HG03060 (cell line): Measurements from ENCODE around the gene LRIG3.
"Not testable (repeated sequence)": the region's sequence is repeated elsewhere in the genome, so short reads cannot be mapped to it uniquely, and the experiment has no call there.

Experiments used
- ATAC-seq: cut with Tn5 transposase; IDR thresholded peaks from one replicate; pipeline ENCODE4 v1.9.1; 2021; ENCODE audit warnings: low read depth, moderate number of reproducible peaks; ENCODE audit not compliant: unreplicated experiment

Gene LRIG3

DNA sequence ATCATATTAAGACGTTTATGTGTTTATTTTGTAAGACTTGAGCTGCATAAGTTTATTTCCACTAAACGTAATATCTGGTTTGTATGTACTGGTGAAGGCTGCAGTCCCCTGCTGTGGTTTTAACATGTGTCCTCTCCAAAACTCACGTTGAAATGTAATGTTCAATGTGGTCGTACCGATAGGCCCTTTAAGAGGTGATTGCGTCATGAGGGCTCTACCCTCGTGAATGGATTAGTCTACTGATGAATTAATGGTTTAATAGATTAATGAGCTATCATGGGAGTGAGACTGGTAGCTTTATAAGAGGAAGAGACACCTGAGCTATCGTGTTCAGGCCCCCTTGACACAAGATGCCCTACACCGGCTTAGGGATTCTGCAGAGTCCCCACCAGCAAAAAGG lies 14.9 kb downstream of the LRIG3 start:
- ATAC-seq, result no peak

DNA sequence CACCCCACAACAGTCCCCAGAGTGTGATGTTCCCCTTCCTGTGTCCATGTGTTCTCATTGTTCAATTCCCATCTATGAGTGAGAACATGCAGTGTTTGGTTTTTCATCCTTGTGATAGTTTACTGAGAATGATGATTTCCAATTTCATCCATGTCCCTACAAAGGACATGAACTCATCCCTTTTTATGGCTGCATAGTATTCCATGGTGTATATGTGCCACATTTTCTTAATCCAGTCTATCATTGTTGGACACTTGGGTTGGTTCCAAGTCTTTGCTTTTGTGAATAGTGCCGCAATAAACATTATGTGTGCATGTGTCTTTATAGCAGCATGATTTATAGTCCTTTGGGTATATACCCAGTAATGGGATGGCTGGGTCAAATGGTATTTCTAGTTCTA lies 17.6 kb downstream of the LRIG3 start:
- ATAC-seq, result not testable (repeated sequence)

DNA sequence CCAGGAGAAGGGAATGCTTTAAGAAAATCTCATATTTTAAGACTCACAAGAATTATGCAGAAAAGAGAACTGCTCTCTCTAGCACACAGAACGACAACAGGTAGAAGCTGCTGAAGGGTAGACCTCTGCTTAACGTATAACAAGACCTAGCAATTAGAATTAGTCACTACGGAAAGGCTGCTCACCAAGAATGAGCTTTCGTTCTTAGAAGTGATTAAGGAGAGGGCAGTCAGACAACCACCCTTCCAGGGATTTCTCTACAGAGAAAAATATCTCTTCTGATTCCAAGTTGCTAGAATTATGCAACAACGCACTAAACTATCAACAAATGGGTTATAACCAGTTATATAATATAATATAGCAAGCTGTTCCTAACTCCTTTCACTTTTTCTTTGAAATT lies 18.6 kb downstream of the LRIG3 start:
- no peak for ATAC-seq

DNA sequence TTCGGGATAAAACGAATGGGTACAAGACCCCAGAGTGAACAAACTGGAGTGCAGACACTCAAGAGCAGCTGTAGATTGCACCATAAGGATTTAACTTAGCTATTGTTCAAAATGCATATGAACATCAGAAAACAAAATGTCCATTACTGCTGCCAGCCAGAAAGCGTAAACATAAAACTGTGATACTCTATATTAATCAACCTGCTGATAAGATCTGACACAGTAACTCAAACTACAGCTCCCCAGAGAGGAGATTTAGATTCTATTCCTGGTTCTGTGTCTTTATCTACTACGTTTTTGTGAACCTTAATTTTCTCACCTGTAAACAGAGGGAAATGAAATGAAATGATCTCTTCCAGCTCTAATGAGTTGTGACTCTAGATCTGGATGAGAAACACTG lies 22.3 kb downstream of the LRIG3 start:
- no peak for ATAC-seq

DNA sequence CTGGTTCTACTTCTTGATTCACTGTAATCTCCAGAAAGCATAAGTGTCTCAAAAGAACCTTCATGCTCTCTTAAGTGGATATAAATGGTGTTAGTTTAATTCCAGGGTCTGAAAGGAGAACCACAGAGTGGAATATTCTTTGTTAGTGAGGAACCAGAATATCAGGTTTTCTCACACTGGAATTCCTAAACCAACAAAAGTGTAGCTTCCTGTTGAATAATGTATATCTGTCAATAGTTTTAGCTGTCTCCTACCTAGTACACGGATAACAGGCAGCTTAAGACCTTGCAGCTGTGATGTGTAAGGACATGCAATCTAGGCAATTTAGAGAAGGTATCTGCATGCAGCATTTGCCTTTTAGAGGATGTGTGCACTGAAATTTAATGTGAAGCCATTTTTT lies 24.0 kb downstream of the LRIG3 start:
- no peak for ATAC-seq

DNA sequence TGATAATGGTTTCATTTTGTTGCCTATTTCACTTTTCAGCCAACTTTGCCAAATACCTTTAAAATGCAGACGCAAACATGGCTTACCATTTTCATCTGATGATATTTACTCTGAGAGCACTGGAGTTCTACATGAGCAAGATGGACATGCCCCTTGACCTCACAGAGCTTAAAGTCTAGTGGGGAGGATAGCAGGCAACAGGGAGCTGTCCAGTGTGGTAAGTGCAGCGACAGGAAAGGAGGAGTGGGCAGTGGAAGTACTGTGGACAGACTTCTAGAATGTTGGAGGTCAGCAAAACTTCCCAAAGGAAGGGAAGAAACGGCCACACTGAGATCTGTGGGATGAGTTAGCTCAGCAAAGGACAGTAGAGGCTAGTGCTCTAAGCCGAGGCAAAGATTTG lies 25.3 kb downstream of the LRIG3 start:
- no peak for ATAC-seq

DNA sequence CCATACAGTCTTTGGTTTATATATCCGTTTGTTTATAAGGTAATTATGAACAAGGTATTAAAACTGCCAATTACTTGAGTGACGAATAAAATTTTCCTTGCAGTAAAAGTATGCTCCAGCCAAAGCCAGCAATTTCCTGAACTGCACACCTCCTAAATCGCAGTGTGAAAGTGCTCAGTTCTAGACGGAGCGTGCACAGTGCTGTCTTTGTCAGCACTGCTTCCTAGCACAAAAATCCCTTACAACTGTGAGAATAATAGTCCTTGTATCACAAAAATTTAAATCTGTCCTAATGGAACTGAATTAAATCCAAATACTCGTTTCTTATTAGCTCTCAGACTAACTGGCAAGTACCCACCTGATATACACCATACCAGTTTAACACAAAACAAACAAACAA lies 26.3 kb downstream of the LRIG3 start:
- ATAC-seq, result no peak

DNA sequence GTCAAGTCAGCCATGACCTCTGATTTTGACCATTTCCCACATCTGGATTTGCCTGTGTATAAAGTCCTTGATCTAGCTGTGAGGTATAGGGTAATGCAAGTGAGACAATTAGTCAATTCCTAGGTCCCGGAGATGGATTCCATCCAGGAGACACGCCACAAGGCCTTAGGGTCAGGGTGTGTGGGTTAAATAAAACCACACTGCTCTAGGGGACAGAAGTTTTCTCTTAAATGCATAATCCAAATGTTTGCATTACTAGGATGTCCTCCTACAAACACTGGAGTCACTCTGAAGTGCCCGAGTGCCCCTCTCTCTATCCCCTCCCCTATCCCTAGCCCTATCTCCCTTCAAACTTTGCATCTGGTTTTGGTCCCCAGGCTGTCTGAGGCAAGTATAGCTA lies 26.8 kb downstream of the LRIG3 start:
- ATAC-seq, result no peak

DNA sequence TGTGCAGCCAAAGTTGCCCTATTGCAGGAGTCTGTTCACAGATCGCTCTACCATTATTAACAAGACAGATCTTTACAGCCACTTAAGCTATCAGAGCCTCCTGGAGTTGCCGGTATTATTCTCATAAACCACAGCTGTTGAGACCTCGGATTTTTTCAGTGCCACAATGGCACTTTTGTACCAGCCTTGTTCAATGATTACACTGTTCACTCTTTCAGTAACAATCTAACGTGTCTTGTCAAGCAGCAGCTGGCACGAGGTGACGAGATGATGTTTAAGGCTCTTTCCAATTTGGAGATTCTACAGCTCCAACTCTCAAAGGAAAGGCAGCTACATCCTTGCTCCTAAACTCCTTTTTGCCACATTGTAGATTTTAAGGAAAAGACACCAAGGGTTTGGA lies 30.7 kb downstream of the LRIG3 start:
- no peak for ATAC-seq

DNA sequence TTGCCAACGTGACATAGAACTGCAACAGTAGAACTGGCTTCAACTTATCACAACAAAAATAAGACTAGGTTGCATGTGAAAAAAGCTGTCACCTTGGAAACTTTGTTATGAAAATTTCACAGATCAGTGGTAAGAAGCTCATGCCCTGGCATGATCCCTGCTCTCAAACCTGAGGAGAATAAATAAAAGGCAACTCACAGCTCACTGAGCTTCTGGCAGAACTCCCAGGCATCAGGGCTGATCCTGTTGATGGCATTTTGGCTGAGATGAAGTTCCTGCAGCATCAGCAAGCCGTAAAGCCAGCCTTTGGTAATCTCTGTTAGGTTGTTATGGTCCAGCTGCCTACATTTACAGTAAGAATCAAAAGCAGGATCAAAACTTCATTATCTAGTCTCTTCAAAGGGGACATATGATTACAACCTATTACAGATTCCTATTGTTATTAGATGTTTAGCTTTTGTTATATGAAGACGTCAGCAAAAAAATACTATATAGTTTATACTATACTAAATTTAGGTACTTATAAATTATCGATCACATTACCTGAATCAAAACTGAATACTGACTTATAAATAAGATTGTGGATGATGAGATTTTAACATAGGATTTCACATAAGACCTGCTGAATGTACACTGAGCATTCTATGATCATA lies 32.0 kb downstream of the LRIG3 start:
- ATAC-seq, result no peak

DNA sequence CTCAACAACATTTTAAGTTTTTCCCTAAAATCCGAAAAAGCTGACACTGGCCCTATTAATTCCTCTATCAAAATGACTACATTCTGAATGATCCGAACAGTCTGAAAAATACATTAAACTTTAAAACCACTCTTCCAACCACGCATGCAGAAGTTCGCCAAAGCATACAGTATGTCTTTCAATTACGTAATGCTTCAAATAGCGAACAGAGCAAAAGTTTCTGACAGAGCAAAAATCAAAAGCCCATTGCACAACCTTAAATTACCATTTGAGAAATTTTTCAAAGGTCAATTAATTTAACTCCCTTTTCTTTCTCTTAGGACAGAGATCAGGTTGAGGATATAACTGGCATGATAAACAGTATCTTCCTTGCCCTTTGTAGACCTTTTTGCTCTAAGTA lies 33.2 kb downstream of the LRIG3 start:
- ATAC-seq, result no peak

DNA sequence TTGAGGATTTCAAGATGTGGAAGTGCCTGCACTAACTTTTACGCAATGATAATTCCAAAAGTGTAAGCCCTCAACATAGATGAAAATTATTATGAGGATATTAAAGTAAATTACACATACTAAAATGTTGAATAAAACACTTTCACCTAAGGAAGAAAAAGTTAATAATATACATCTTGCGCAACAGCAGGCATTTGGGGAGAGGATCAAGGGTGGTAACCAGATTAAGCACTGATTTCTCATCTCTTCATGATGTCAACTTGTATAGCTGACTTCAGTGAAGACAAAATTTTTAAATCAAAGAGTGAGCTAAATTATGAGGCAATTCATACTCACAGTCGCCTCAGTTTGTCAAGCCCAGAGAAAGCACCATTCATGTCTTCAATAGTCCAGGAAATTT lies 33.8 kb downstream of the LRIG3 start:
- no peak for ATAC-seq

DNA sequence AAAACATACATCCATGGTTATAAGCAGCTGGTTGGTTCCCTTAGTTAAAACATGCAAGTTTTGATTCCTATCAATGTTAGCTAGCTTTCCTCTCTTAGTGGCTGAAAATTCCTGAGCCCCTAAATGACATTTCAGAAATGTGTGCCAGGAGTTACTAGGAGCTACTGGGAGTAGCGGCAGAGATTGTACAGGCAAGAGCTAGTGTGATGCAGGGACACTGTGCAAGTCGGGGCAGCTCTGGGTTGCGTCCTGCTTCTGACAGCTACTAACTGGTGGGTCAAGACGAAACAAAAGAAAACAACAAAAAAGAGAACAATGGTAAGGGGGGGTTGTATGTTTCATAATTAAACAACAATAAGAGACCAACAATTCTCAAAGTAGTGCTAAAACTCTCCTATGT lies 35.4 kb downstream of the LRIG3 start:
- ATAC-seq, result no peak

DNA sequence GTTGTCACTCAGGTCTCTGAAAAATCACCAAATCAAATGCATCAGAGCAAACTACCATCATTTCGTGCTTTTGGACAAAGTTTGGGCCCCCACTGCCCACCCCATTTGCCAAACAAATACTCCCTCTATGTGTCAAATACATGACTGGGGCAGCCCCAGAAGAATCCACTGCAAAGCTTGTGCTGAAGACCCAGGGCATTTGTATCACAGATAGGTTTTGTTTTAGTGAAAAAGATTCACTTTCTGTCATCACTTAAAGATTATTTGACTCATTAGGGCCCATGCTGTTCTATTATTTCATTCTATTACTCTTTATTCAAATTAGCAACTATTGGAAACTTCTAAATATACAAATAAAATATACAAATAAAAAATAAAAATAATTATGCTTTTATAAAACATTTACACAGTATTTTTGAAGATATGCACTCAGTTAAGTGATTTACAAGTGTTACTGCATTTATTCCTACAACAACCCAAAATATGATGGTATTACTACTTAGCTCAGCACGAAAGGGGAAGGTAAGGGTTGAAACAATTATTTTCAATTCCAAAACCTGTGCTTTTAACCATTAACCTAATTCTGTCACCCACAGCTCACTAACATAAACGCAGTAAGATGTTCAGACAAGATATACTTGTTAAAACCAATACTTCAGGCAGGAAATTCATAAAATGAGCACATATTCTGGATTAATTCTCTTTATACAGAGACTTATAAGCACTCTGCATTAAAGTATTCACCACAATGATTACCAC lies 36.5 kb downstream of the LRIG3 start:
- no peak for ATAC-seq

DNA sequence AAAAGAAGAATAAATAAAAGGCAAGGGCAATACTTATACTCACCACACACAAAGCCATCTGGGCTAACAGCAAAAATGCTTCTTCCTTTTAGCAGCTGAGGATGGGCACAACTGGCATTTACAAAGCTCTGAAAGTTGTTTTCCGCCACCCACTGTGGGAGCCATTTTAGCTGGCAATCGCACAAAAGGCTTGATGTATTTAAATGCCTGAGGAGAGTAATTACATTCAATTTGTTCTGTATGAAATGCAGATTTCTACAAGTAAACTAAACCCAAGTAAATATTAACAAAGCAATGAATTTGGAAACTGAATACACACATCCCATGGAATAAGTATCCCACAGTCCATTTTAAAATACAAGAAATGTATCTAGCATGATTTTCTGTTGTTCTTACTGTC lies 37.5 kb downstream of the LRIG3 start:
- no peak for ATAC-seq

DNA sequence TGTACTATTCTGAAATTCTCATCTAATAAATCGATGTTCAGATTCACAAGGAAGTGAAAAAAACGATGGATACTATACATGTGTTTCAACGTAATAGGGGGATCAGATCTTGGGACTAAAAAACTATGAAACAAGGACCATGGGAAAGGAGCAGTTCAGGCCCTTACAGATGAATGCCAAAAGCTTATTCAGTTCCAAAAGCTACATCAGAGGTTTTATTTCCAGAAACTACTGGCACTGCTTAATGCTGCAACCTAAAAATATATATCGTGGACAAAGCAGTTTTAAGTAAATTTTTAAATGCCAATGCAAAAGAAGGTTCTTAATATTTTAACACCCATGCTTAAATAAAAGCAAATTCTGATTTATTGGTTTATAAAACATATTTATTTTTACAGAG lies 38.5 kb downstream of the LRIG3 start:
- no peak for ATAC-seq

DNA sequence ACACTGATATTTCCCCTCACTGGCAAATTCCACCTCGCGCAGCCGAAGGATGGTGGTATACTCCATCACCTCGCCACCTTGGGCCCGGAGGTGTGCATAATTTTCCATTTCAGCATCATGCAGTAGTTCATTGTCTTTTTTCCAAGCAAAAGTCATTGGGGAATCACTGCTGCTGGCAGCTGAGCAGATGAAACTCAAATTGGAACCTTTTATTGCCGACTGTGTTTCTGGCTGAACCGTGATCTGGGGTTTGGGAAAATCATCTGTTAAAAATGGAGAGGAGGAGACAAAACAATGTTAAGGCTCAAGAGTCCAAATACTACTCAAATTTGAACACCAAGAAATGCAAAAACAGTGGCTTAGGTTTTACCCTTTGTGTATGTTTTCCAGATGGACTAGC lies 39.7 kb downstream of the LRIG3 start:
- no peak for ATAC-seq

DNA sequence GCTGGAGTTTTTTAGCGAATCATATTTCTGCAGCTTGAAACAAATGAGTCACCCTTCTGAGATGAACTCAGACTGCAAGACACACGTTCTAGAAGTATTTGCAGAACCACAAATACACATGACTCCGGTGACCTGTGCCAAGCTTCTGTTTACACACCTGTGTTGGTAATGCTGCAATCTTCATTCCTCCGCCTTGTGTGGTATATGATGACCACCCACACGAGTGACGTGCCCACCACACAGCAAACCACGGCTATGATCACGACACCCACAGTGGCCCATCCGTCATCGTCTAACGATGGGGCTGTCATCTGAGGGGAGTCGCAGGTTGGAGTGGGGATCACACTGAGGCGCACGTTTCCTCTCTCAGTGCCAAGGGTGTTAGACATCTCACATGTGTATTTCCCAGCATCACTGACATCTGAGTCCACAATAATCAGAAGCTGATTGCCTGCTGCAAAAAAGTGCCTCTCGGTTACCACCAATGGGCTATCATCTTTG lies 43.0 kb downstream of the LRIG3 start:
- no peak for ATAC-seq

DNA sequence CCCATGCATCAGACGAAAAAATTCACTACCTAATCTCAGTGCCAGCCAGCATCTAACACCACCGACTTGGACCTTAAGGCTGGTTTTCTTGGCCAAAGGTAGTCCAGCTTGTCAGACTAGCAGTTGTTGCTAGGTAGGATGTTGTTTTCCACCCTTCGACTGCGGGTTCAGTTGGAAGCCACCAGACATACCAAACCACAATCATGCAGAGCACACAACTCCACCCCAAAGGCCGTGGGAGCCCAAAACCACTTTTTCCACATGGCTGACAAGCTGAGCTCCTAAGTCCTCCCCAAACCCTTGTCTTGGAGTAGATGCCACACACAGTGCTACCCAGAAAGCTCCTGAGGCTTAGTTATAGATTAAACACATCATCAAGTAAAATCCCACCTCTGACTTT lies 46.8 kb downstream of the LRIG3 start:
- no peak for ATAC-seq

DNA sequence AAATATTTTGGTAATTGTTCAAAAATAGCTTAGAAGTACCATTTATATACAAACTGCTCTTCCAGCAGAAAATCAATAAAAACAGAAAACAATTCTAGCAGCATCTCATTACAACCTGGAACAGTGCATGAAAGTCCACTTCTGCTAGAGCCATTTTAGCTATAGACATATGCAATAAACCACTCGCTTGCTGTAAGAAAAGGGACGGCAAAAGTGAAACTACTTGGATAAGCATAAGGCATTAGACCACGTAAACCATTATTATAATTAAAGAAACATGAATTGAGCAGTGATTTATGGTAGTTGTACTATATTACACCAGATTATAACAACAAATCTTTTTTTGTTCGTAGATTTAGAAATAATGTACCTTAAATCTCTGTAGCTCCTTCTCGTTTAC lies 48.7 kb downstream of the LRIG3 start:
- ATAC-seq, result no peak

DNA sequence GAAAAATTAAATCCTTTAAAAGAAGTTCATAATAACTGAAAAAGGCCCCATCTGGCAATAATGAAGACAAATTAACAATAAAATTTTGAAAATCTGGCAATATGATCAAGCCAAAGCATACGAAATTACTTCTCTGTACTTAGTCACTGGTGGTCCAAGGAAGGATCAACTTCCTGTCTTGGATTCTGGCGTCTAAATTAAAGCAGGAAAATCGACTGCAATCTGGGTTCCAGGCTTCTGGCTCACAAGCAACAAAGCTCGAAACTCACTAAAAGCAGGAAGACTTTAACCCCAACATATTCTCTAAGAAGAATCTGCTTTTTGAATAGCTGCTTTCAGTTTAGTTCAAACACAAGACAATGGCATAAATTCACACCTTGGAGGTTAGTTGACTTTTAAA lies 49.7 kb downstream of the LRIG3 start:
- no peak for ATAC-seq

DNA sequence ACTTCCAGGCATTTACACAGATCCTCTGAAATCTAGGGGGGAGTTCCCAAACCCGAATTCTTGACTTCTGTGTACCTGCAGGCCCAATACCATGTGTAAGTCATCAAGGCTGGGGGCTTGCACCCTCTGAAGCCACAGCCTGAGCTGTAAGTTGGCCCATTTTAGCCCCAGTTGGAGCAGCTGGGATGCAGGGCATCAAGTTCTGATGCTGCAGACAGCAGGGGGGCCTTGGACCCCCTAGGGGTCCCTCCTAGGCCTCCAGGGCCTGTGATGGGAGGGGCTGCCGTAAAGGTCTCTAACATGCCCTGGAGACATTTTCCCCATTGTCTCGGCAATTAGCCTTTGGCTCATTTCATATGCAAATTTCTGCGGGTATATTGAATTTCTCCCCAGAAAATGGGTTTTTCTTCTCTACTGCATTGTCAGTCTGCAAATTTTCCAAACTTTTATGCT lies 59.5 kb downstream of the LRIG3 start:
- ATAC-seq, result no peak
